ENCODE measurements around the gene CDH18.

Gene CDH18

GRCh38 chr5:19462019-19462418, 526.0 kb downstream of the CDH18 start:
- DNase-seq (ENCODE audit: low read depth in 2 of 2) = no peak

- DNase-seq (ENCODE audit: low read depth in 2 of 2) = no peak
Measured at GRCh38 chr5:19424506-19424905, 563.5 kb downstream of the CDH18 start.

Data from activated CD4-positive, alpha-beta T cell treated with anti-CD3 and anti-CD28 coated beads for 24 hours (primary cell).